Measurements from ENCODE around the gene UTP15.
A peak's percentile ranks its signal among the peaks of the same experiment; 100 is the strongest.

UTP15 gene
- total RNA-seq: 27.7 to 74.3 (median 33.3) reads per million in 4 experiments

- DNase-seq: peak; percentile 98
These were observed at the start of gene UTP15, which contains the start of gene ANKRA2 for GRCh38 chr5:73565139-73565968. Gene UTP15 (plus strand): TSS chr5:73565743. CDS start chr5:73567345, 1,602 bp downstream. Gene ANKRA2 (minus strand): TSS chr5:73565639. CDS start chr5:73562881, 2,758 bp downstream.

- peak; percentile 43 for DNase-seq
These were observed 45.8 kb upstream of the UTP15 start for GRCh38 chr5:73519531-73520283.

GRCh38 chr5:73522989-73523388 is 42.6 kb upstream of the UTP15 start:
- DNase-seq: no peak

GRCh38 chr5:73523861-73524260 is 41.7 kb upstream of the UTP15 start:
- DNase-seq: no peak

GRCh38 chr5:73525606-73526203 is 39.8 kb upstream of the UTP15 start:
- DNase-seq: no peak

- no peak for DNase-seq
These were observed 37.3 kb upstream of the UTP15 start for GRCh38 chr5:73528248-73528647.

GRCh38 chr5:73529081-73529480 is 36.5 kb upstream of the UTP15 start:
- DNase-seq: no peak

- no peak for DNase-seq
These were observed 34.2 kb upstream of the UTP15 start for GRCh38 chr5:73531356-73531755.

- no peak for DNase-seq
These were observed 33.3 kb upstream of the UTP15 start for GRCh38 chr5:73532195-73532594.

- DNase-seq: no peak
These were observed 31.4 kb upstream of the UTP15 start for GRCh38 chr5:73534011-73534644.

- no peak for DNase-seq
These were observed 30.6 kb upstream of the UTP15 start for GRCh38 chr5:73534971-73535370.

GRCh38 chr5:73539730-73540129 is 25.8 kb upstream of the UTP15 start:
- no peak for DNase-seq

GRCh38 chr5:73540192-73540591 is 25.4 kb upstream of the UTP15 start:
- DNase-seq: no peak

GRCh38 chr5:73542020-73542419 is 23.5 kb upstream of the UTP15 start:
- no peak for DNase-seq

GRCh38 chr5:73544429-73545402 is 20.8 kb upstream of the UTP15 start:
- no peak for DNase-seq

GRCh38 chr5:73545403-73545779 is 20.2 kb upstream of the UTP15 start:
- no peak for DNase-seq

GRCh38 chr5:73550016-73550415 is 15.5 kb upstream of the UTP15 start:
- no peak for DNase-seq

GRCh38 chr5:73552642-73553041 is 12.9 kb upstream of the UTP15 start:
- DNase-seq: no peak

GRCh38 chr5:73558950-73559349 is 6.6 kb upstream of the UTP15 start:
- DNase-seq: no peak

GRCh38 chr5:73564018-73564417 is 1.5 kb upstream of the UTP15 start:
- DNase-seq: no peak

GRCh38 chr5:73564675-73565074 is 868 bp upstream of the UTP15 start:
- DNase-seq: no peak

Data from effector CD8-positive, alpha-beta T cell (primary cell).